Skeletal muscle satellite cell (primary cell): ENCODE data around the gene C3orf52.

Experiments used
- H3K27me3 ChIP-seq: 2 replicates; pipeline ENCODE4 v1.7.0; 2013; ENCODE audit warnings: low read length; ENCODE audit not compliant: control insufficient read depth, insufficient read depth
- H3K36me3 ChIP-seq: 2 replicates; pipeline ENCODE4 v1.7.0; 2013; ENCODE audit warnings: mild to moderate bottlenecking, control low read depth, low read length; ENCODE audit not compliant: insufficient read depth
- H3K4me1 ChIP-seq: 2 replicates; pipeline ENCODE4 v1.7.0; 2013; ENCODE audit warnings: low read length; ENCODE audit not compliant: control insufficient read depth, insufficient read depth
- H3K4me2 ChIP-seq: 2 replicates; pipeline ENCODE4 v1.7.0; 2013; ENCODE audit warnings: mild to moderate bottlenecking, low read length
- H3K4me3 ChIP-seq: 2 replicates; pipeline ENCODE4 v1.7.0; 2013; ENCODE audit warnings: low read length
- H3K9ac ChIP-seq: 2 replicates; pipeline ENCODE4 v1.7.0; 2013; ENCODE audit warnings: mild to moderate bottlenecking, low read depth, low read length, moderate library complexity
- H3K9me3 ChIP-seq: replicated peaks from 2 replicates; pipeline ENCODE4 v1.7.0; 2013; ENCODE audit warnings: mild to moderate bottlenecking, control low read depth, low read length

The C3orf52 gene

DNA sequence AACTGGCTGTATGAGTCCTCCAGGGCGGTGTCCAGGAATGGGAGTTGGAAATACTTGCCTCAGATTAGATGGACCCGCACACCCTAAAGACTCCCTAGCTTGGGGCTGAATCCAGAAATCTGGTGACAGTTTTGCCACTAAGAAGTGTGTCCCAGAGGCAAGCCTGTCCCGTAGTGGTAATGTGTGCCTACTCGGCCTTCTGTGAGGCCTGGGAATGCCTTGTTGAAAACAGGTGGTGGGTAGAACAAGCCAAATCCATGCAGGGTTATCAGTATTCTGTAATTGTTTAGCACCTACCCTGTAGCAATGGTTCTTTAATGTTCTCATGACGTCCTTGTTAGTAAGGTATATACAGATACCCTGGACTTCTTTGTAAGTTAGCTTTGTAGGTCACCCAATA lies 1.6 kb downstream of the C3orf52 start:
- peaks cover 29% of the 10 kb centered on the region for H3K4me1 ChIP-seq
- no peaks in the 10 kb centered on the region for H3K36me3 ChIP-seq
- no peaks in the 10 kb centered on the region for H3K27me3 ChIP-seq
- H3K4me2 ChIP-seq = peak overlapping the region; percentile 99
- H3K4me3 ChIP-seq = peak overlapping the region; percentile 28
- H3K9me3 ChIP-seq = no peaks in the 10 kb centered on the region
- no peak overlapping the region for H3K9ac ChIP-seq

DNA sequence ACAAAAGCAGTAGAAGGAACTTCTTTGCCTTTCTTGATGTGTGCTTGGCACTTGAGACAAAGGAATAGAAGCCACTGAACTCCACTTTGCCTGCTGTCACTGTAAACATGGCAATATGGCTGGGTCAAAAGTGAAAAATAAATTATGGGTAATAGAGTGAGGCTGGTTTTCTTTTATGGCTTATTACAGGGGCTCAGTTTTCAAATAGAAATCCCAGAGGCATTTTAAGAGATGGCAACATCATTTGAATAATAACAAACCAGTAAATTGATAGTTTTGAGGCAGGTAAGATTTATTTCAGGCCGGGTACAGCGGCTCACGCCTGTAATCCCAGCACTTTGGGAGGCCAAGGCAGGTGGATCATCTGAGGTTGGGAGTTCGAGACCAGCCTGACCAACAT lies 2.8 kb downstream of the C3orf52 start:
- no peaks in the 10 kb centered on the region for H3K9me3 ChIP-seq
- no peak overlapping the region for H3K4me3 ChIP-seq
- H3K4me2 ChIP-seq = no peak overlapping the region
- no peak overlapping the region for H3K9ac ChIP-seq
- H3K36me3 ChIP-seq = no peaks in the 10 kb centered on the region
- peaks cover 34% of the 10 kb centered on the region for H3K4me1 ChIP-seq
- H3K27me3 ChIP-seq = no peaks in the 10 kb centered on the region

DNA sequence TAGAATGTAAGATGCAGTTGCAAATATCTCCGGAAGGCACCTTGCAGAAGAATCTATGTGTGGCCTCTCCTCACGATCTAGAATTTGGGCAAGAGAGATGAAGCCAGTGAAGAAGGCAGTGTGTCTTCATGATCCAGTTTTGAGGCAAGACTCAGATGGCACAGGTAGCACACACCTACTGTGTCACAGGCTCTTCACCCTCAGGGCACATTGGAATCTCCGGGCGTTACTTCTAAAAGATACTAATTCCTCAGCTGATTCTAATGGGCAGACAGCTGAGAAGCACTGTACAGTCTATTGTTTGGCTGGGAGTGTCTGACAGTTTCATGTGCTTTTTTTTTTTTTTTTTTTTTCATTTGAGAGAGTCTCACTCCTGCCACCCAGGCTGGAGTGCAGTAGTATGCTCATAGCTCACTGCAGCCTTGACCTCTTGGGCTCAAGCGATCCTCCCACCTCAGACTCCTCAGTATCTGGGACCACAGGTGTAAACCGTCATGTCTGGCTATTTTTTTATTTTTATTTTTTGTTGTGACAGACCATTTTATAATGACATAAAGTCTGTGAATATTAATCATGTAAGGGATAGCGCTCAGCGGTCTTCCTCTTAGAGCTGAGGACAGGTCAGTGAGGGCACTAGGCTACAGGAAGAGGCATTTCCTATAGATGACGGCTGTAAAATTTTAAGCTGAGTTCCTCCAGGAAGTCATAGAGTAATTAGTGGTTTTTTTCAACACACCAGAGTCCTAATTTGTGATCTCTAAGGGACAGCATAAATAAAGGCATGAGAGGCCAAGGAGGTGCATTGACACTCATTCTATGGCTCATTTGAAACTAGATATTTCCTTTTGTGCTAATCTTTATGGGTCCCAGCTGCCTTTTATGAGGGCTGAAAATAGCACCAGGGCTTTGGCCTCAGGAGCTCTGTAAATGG lies 4.0 kb downstream of the C3orf52 start:
- no peaks in the 10 kb centered on the region for H3K27me3 ChIP-seq
- H3K9ac ChIP-seq = no peak overlapping the region
- no peak overlapping the region for H3K4me2 ChIP-seq
- no peak overlapping the region for H3K4me3 ChIP-seq
- H3K36me3 ChIP-seq = peaks cover 3% of the 10 kb centered on the region
- H3K9me3 ChIP-seq = no peaks in the 10 kb centered on the region
- H3K4me1 ChIP-seq = peaks cover 34% of the 10 kb centered on the region

DNA sequence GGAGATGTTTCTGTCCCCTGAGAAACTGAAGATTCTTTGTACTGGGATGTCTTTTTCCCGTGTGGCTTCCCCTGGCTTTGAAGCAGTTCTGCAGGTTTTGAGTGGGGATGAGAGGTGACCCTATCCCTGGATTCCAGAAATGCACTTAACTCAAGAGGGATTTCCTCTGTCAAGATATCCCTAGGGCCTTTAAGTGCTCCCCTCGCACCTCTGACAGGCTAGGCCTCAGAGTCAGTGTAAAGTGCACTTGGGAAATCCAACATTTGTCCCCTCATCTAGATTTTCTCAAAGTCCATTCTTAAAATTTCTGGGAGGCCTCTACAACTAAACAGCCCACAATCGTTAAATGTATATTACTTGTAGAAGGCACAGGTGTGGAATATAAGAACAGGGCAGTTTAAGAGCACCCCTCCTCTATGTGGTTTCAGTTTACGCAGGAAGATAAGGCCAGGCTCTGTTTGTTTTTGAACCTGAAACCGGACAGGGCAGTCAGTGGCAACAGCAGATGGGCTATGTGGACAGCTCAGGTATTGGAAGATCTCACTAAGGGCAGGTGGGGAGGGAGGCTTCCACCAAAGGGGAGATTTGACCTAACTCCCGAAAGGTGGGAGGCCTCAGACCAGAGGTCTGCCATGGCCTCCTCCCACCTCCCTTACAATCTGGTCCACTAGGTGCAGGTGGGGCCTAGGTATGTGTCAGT lies 4.8 kb downstream of the C3orf52 start:
- Histone ChIP-seq H3K9me3 (no peaks in the 10 kb centered on the region), H3K4me3 (no peak overlapping the region), H3K36me3 (peaks cover 4% of the 10 kb centered on the region), H3K9ac (no peak overlapping the region), H3K4me1 (peaks cover 31% of the 10 kb centered on the region), H3K27me3 (no peaks in the 10 kb centered on the region), H3K4me2 (no peak overlapping the region)

DNA sequence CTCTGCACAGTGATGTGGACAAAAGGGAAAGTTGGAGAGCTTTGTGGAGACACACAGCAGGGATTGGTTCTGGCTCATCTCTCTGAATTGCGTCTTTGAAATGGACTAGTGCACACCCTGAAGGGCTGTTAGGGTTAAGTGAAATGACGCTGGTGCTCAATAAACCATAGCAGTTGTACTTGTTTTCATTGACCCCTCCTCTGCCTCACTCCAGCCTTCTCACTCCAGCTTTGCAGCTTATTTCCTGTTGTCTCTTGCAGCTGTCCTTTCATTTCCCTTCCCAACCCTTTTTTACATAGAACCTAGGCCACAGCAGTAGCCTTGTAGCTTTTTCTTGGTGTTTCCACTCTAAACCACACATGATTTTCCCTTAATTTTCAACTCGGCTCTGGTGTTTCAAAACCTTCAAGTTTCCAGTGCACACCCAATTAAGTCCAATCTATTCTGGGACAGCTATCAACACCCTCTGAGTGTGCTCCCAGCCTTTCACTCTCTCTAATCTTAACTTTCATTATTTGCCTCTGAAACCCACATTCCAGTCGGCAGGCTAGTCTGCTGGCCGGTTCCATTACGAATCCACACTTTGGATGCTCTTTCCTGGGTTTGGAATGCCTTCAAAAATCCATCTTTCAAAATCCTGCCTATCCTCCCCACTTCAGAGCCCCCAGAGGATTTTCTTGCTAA lies 6.4 kb downstream of the C3orf52 start:
- peak overlapping the region; percentile 61 for H3K4me2 ChIP-seq
- peaks cover 24% of the 10 kb centered on the region for H3K4me1 ChIP-seq
- H3K9ac ChIP-seq = peak overlapping the region; percentile 47
- no peaks in the 10 kb centered on the region for H3K27me3 ChIP-seq
- H3K36me3 ChIP-seq = peaks cover 4% of the 10 kb centered on the region
- no peaks in the 10 kb centered on the region for H3K9me3 ChIP-seq
- peak overlapping the region; percentile 22 for H3K4me3 ChIP-seq

DNA sequence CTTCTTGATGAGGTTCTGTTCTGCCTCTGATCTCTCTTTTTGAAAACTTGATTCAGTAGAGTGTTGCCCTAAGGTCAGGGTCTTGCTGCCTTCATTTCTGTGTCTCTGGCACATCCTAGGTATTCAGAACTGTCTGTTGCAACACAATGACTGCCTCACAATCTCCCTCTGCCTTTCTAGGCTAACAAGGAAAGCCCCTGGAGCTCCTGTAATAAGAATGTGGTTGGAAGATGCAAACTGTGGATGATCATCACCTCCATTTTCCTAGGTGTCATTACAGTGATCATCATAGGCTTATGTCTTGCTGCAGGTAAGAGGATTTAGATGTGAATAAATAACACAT lies 7.0 kb downstream of the C3orf52 start:
- Histone ChIP-seq H3K4me1 (peaks cover 24% of the 10 kb centered on the region), H3K36me3 (peaks cover 4% of the 10 kb centered on the region), H3K9me3 (no peaks in the 10 kb centered on the region), H3K4me3 (peak overlapping the region; percentile 22), H3K4me2 (peak overlapping the region; percentile 61), H3K27me3 (no peaks in the 10 kb centered on the region), H3K9ac (peak overlapping the region; percentile 47)

DNA sequence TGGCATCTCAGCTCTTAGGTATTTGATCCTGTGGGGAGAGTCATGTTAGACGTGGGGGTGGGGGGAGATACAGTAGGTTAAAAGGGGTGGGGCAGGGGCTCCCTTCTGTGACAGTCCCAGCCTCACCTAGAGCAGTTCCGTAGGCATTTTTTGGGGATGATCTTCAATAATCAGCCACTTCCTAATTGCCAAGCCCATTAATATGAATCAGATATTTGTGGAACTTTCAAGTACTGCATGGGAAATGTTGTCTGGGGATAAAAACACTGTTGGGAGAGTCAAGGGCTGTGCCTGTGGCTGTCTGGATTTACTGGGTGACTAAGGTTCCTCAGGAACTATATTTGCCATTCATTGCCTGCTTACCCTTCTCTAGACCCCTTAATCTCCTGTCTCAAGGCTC lies 9.5 kb downstream of the C3orf52 start:
- Histone ChIP-seq H3K36me3 (peaks cover 4% of the 10 kb centered on the region), H3K4me1 (peaks cover 23% of the 10 kb centered on the region), H3K4me2 (no peak overlapping the region), H3K9ac (no peak overlapping the region), H3K27me3 (no peaks in the 10 kb centered on the region), H3K4me3 (no peak overlapping the region), H3K9me3 (no peaks in the 10 kb centered on the region)

DNA sequence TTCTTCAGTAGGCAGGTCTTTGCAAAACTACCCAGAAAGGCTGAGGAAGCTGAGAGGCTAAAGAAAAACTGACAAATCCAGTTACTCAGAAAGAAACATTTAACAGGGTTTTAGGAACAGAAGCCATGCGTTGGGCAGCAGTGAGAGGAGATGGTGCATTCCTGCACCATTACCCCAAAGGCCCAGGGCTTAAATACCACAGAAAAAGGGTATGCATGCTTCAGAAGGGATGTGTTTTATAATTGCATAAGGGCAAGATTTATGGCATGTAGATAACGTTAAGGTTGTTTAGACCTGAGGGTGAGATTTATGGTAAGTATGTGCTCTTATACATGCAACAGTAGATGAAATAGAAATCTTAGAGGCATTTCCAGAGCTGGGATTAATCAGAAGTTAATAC lies 10.0 kb downstream of the C3orf52 start:
- peaks cover 4% of the 10 kb centered on the region for H3K36me3 ChIP-seq
- H3K9me3 ChIP-seq = no peaks in the 10 kb centered on the region
- no peaks in the 10 kb centered on the region for H3K27me3 ChIP-seq
- H3K9ac ChIP-seq = no peak overlapping the region
- no peak overlapping the region for H3K4me3 ChIP-seq
- H3K4me1 ChIP-seq = peaks cover 20% of the 10 kb centered on the region
- H3K4me2 ChIP-seq = no peak overlapping the region

DNA sequence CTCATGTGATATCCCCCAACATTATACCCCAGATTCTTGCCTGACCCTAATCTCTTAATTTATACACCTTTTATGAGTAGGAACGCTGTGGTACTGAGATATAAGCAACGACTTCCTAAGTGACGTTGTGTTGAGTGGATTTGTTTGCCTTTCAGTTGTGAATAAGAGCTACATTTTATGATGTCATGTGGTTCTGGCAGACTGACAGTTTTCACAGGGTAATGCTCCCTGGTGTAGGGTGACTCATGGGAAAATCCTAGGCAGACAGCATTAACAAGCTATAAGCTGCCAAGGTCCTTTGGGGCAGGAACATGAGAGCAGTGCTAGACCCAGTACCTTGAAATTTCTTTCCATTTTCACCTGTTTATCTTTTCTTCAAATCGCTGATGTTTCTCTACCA lies 11.2 kb downstream of the C3orf52 start:
- peak overlapping the region; percentile 10 for H3K9ac ChIP-seq
- H3K27me3 ChIP-seq = no peaks in the 10 kb centered on the region
- peaks cover 4% of the 10 kb centered on the region for H3K36me3 ChIP-seq
- H3K9me3 ChIP-seq = no peaks in the 10 kb centered on the region
- no peak overlapping the region for H3K4me3 ChIP-seq
- H3K4me2 ChIP-seq = peak overlapping the region; percentile 61
- H3K4me1 ChIP-seq = peaks cover 27% of the 10 kb centered on the region

DNA sequence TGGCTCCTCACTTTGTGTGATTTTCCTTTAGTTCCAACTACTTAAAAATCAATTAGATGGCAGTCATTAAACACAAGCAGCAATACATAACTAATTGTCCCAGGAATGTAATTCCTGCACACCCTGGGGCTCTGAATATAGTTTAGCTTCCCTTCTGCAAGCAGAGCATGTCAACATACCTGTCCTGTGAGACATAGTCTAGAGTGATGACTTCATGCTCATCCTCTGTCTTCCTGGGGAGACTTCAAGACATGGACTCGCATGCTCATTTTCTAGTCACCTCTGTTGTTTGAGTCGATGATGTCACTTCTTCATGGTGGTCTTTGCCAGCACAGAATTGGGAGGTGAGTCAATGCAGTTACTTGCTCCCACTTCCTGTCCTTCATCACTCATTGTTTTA lies 15.7 kb downstream of the C3orf52 start:
- no peak overlapping the region for H3K9ac ChIP-seq
- H3K9me3 ChIP-seq = no peaks in the 10 kb centered on the region
- no peak overlapping the region for H3K4me3 ChIP-seq

DNA sequence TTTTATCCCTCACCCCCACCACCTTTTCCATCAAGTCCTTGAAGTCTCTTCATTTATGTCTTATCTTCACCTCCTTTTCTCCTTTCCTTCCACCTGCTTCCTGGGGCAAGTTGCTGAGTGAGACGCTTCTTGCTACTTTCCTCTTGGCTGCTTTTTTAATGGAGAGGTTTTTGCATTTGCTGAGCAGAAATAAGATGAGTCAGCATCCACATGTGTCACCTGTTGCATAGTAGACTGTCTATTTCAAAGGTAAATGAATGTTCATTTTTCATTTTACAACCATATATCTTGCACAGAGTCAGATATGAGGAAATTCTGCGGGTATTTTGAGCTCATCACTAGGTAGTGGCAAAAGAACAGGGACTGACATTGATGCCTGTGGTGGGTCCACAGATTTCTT lies 18.6 kb downstream of the C3orf52 start:
- Histone ChIP-seq H3K4me3 (no peak overlapping the region), H3K9ac (no peak overlapping the region), H3K4me2 (no peak overlapping the region), H3K27me3 (no peaks in the 10 kb centered on the region), H3K36me3 (peaks cover 2% of the 10 kb centered on the region), H3K9me3 (no peaks in the 10 kb centered on the region), H3K4me1 (peaks cover 10% of the 10 kb centered on the region)

More for the DNA sequence above, 15.7 kb downstream of the C3orf52 start:
- Histone ChIP-seq H3K4me2 (no peak overlapping the region), H3K36me3 (no peaks in the 10 kb centered on the region), H3K4me1 (peaks cover 19% of the 10 kb centered on the region), H3K27me3 (no peaks in the 10 kb centered on the region)
